SK-N-MC (cell line): ENCODE results near the gene THOC2.

Experiments used
- DNase-seq: peaks from one replicate; pipeline ENCODE4 v3.0.0-alpha.2; 2011; ENCODE audit warnings: low read depth, low spot score
- H3K27ac ChIP-seq: fragments of 200-600 bp; sonication (generic); 2 replicates; pipeline ENCODE4 v1.5.1; 2016; ENCODE audit warnings: mixed run types
- H3K36me3 ChIP-seq: fragments of 200-600 bp; sonication (generic); 2 replicates; pipeline ENCODE4 v1.6.1; 2017; ENCODE audit warnings: antibody characterized with exemption, low read length, mixed read lengths; ENCODE audit not compliant: insufficient read depth
- H3K4me3 ChIP-seq: fragments of 200-600 bp; sonication (generic); 2 replicates; pipeline ENCODE4 v1.5.1; 2016
- H3K9ac ChIP-seq: fragments of 200-600 bp; sonication (generic); 2 replicates; pipeline ENCODE4 v1.8.0; 2017; ENCODE audit warnings: mixed run types, mixed read lengths; ENCODE audit not compliant: insufficient read length
- H3K9me3 ChIP-seq: fragments of 200-600 bp; sonication (generic); 2 replicates; pipeline ENCODE4 v1.6.1; 2017; ENCODE audit warnings: low read depth, mild to moderate bottlenecking, antibody characterized with exemption, low read length, moderate library complexity, mixed read lengths
- EZH2 ChIP-seq: fragments of 200-600 bp; sonication (generic); IDR thresholded peaks from one replicate; pipeline ENCODE4 v1.6.1; 2017; ENCODE audit warnings: antibody characterized with exemption
- FOXP2 ChIP-seq: optimal IDR thresholded peaks from 2 replicates; pipeline ENCODE3; 2011; ENCODE audit warnings: mild to moderate bottlenecking, moderate library complexity; ENCODE audit not compliant: insufficient read depth; ENCODE audit errors: extremely low read length, control extremely low read depth
- POLR2AphosphoS5 ChIP-seq: IDR thresholded peaks from 2 replicates; pipeline ENCODE4 v1.6.1; 2012; ENCODE audit warnings: mild to moderate bottlenecking, low read depth, low read length, borderline replicate concordance

The THOC2 gene

DNA sequence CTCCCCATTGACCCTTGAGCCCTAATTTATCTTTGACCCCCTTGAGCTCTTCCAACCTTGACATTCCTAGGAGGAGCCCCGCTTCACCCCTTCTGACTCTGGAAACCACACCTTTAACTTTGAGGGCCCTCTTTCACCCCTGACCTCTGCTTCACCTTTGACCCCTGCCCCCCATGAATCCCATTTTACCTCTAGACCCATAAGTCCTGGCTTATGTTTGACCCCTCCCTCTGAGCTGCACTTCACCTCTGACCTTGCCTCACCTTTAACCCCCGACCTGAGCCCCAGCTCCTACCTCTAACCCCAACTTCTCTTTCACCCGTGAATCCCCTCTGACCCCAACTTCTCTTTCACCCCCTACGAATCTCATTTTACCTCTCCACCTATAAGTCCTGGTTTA lies 169.7 kb downstream of the THOC2 start:
- DNase-seq: no peak
- Histone ChIP-seq H3K9ac (no peak overlapping the region), H3K9me3 (no peaks in the 10 kb centered on the region), H3K4me3 (no peak overlapping the region), H3K36me3 (no peaks in the 10 kb centered on the region), H3K27ac (no peak overlapping the region)
- no peak for TF ChIP-seq POLR2AphosphoS5
- TF ChIP-seq EZH2: no peak
- no peak for TF ChIP-seq FOXP2

- H3K4me3 ChIP-seq: no peak overlapping the region
- H3K36me3 ChIP-seq: no peaks in the 10 kb centered on the region
- no peak for TF ChIP-seq FOXP2
- TF ChIP-seq EZH2: no peak
- no peak for TF ChIP-seq POLR2AphosphoS5
- no peak overlapping the region for H3K9ac ChIP-seq
- DNase-seq: no peak
- H3K27ac ChIP-seq: no peak overlapping the region
- H3K9me3 ChIP-seq: no peaks in the 10 kb centered on the region
Observed at GRCh38 chrX:123562342-123563146, 170.3 kb downstream of the THOC2 start.

- Histone ChIP-seq H3K9me3 (no peaks in the 10 kb centered on the region), H3K27ac (no peak overlapping the region), H3K36me3 (no peaks in the 10 kb centered on the region), H3K9ac (no peak overlapping the region), H3K4me3 (no peak overlapping the region)
- TF ChIP-seq POLR2AphosphoS5: no peak
- TF ChIP-seq FOXP2: no peak
- no peak for TF ChIP-seq EZH2
- DNase-seq: no peak
Observed at GRCh38 chrX:123561439-123562215, 171.2 kb downstream of the THOC2 start.

- H3K27ac ChIP-seq: no peak overlapping the region
- H3K36me3 ChIP-seq: no peaks in the 10 kb centered on the region
- no peak overlapping the region for H3K4me3 ChIP-seq
- no peak overlapping the region for H3K9ac ChIP-seq
- H3K9me3 ChIP-seq: no peaks in the 10 kb centered on the region
- TF ChIP-seq EZH2 (no peak), POLR2AphosphoS5 (no peak), FOXP2 (no peak)
- DNase-seq: no peak
Observed at GRCh38 chrX:123550829-123551228, 182.0 kb downstream of the THOC2 start.
